Suprapubic skin (tissue), 4 donors: Measurements from ENCODE around the gene C5AR2. TPM values are rescaled to one million over a fixed set of nuclear protein-coding genes. Genes with fewer than 3 reads are reported as not detected.
"Not testable (repeated sequence)": the region's sequence is repeated elsewhere in the genome, so short reads cannot be mapped to it uniquely, and the experiment has no call there.

Experiments used
- DNase-seq, 2 donors: peaks; one replicate each; pipeline ENCODE4 v3.0.0-alpha.2; 2019; ENCODE audit warnings: low spot score in 2 of 2
- H3K27ac ChIP-seq: fragments of 200-600 bp; sonication (generic); one replicate; pipeline ENCODE4 v1.5.1; 2019
- H3K27me3 ChIP-seq: fragments of 200-600 bp; sonication (generic); one replicate; pipeline ENCODE4 v1.5.1; 2019
- H3K36me3 ChIP-seq: fragments of 200-600 bp; sonication (generic); one replicate; pipeline ENCODE4 v1.5.1; 2019
- H3K4me1 ChIP-seq: fragments of 200-600 bp; sonication (generic); one replicate; pipeline ENCODE4 v1.5.1; 2019
- H3K4me3 ChIP-seq: fragments of 200-600 bp; sonication (generic); one replicate; pipeline ENCODE4 v1.5.1; 2019; ENCODE audit warnings: mild to moderate bottlenecking
- H3K9me3 ChIP-seq: fragments of 200-600 bp; sonication (generic); one replicate; pipeline ENCODE4 v1.5.1; 2019
- EP300 ChIP-seq: sonication (generic); formaldehyde crosslinking; IDR thresholded peaks from one replicate; pipeline ENCODE4 v1.6.1; 2017; ENCODE audit warnings: antibody characterized with exemption
- POLR2A ChIP-seq, 2 donors: fragments of 450-650 bp; IDR thresholded peaks; one replicate each; pipeline ENCODE4 v1.6.1; 2017; ENCODE audit warnings: antibody characterized with exemption in 2 of 2, mild to moderate bottlenecking in 2 of 2, moderate library complexity in 2 of 2
- POLR2AphosphoS5 ChIP-seq, 3 donors: sonication (generic); formaldehyde crosslinking; IDR thresholded peaks; one replicate each; pipeline ENCODE4 v1.6.1; 2017; ENCODE audit warnings: antibody characterized with exemption in 3 of 3
- WGBS: methylation state at CpG from one replicate; pipeline ENCODE4 v1.1.5; 2018; 5-methylcytosine and 5-hydroxymethylcytosine counted together
- total RNA-seq, 4 donors: library from RNA; depleted of rRNA; stranded (reverse); fragments of >200 nt; gene quantifications; one replicate each; pipeline ENCODE4 v1.1.0, GENCODE V29; 2016
- TF ChIP-seq, protein P1 (sequence below), 2 donors: fragments of 200-600 bp in 1 of 2; fragments of 450-650 bp in 1 of 2; sonication (generic) in 1 of 2; IDR thresholded peaks; one replicate each; pipeline ENCODE4 v1.5.1; 2016 to 2019; ENCODE audit warnings: antibody characterized with exemption in 2 of 2, mild to moderate bottlenecking in 1 of 2, moderate library complexity in 1 of 2

C5AR2 gene
- total RNA-seq, 4 donors from 2014 or later, result 0.68 to 3.1 (median 1.5) TPM

DNA sequence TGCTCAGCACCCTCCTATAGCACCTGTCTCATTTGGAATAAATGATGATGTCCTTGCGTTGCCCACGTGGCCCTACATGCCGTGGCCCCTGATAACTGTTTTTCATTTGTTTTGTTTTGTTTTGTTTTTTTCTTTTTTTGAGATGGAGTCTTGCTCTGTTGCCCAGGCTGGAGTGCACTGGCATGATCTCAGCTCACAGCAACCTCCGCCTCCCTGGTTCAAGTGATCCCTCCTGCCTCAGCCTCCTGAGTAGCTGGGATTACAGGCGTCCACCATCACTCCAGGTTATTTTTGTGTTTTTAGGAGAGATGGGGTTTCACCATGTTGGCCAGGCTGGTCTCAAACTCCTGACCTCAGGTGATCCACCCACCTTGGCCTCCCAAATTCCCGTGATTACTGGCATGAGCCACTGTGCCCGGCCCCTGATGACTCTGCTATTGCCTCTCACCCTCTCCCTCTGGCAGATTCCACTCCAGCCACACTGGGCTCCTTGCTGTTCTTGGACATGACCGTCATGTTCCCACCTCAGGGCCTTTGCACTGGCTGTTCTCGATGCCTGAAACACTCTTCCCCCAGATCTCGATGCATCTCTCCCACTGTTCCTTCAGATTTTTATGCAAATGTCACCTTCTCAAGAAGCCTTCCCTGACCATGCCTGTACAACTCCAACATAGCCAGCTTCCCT lies 7.4 kb downstream of the C5AR2 start:
- Histone ChIP-seq H3K4me3 (no peak overlapping the region), H3K36me3 (peaks cover 7% of the 10 kb centered on the region), H3K27me3 (no peaks in the 10 kb centered on the region), H3K4me1 (peaks cover 15% of the 10 kb centered on the region), H3K27ac (no peak overlapping the region), H3K9me3 (no peaks in the 10 kb centered on the region)
- no peak for DNase-seq
- WGBS, result 83% methylated on average over 10 of the region's 10 CpGs
- TF ChIP-seq, protein P1, sequence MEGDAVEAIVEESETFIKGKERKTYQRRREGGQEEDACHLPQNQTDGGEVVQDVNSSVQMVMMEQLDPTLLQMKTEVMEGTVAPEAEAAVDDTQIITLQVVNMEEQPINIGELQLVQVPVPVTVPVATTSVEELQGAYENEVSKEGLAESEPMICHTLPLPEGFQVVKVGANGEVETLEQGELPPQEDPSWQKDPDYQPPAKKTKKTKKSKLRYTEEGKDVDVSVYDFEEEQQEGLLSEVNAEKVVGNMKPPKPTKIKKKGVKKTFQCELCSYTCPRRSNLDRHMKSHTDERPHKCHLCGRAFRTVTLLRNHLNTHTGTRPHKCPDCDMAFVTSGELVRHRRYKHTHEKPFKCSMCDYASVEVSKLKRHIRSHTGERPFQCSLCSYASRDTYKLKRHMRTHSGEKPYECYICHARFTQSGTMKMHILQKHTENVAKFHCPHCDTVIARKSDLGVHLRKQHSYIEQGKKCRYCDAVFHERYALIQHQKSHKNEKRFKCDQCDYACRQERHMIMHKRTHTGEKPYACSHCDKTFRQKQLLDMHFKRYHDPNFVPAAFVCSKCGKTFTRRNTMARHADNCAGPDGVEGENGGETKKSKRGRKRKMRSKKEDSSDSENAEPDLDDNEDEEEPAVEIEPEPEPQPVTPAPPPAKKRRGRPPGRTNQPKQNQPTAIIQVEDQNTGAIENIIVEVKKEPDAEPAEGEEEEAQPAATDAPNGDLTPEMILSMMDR (IDR thresholded peaks at IDR 0.05), result no peak
- TF ChIP-seq EP300 (no peak), POLR2AphosphoS5 (IDR thresholded peaks at IDR 0.05) (no peak), POLR2A (IDR thresholded peaks at IDR 0.05) (no peak)

DNA sequence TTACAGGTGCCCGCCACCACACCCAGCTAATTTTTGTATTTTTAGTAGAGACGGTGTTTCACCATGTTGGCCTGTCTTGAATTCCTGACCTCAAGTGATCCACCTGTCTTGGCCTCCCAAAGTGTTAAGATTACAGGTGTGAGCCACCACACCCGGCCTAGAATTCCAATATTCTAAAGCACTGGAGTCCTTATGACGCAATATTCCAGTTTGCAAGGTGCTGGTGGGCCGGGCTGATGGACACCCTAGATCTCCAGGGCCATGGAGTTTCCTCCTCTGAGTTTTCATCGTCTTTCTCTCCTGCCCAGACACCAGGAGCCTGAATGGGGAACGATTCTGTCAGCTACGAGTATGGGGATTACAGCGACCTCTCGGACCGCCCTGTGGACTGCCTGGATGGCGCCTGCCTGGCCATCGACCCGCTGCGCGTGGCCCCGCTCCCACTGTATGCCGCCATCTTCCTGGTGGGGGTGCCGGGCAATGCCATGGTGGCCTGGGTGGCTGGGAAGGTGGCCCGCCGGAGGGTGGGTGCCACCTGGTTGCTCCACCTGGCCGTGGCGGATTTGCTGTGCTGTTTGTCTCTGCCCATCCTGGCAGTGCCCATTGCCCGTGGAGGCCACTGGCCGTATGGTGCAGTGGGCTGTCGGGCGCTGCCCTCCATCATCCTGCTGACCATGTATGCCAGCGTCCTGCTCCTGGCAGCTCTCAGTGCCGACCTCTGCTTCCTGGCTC lies 8.7 kb downstream of the C5AR2 start:
- Histone ChIP-seq H3K27ac (no peak overlapping the region), H3K27me3 (no peaks in the 10 kb centered on the region), H3K4me3 (no peak overlapping the region), H3K9me3 (no peaks in the 10 kb centered on the region), H3K36me3 (peaks cover 7% of the 10 kb centered on the region), H3K4me1 (peaks cover 10% of the 10 kb centered on the region)
- DNase-seq, result no peak
- 95% methylated on average over 10 of the region's 29 CpGs for WGBS
- TF ChIP-seq POLR2AphosphoS5 (IDR thresholded peaks at IDR 0.05), result no peak

DNA sequence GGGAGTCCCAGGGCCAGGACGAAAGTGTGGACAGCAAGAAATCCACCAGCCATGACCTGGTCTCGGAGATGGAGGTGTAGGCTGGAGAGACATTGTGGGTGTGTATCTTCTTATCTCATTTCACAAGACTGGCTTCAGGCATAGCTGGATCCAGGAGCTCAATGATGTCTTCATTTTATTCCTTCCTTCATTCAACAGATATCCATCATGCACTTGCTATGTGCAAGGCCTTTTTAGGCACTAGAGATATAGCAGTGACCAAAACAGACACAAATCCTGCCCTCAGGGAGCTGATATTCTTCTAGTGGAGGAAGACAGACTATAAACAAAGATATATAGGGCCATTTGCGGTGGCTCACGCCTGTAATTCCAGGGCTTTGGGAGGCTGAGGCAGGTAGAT lies 9.8 kb downstream of the C5AR2 start:
- Histone ChIP-seq H3K4me1 (peaks cover 6% of the 10 kb centered on the region), H3K9me3 (no peaks in the 10 kb centered on the region), H3K27ac (no peak overlapping the region), H3K36me3 (peaks cover 7% of the 10 kb centered on the region), H3K4me3 (no peak overlapping the region), H3K27me3 (no peaks in the 10 kb centered on the region)
- 93% methylated on average over 4 of the region's 4 CpGs for WGBS
- TF ChIP-seq POLR2AphosphoS5 (IDR thresholded peaks at IDR 0.05) (no peak), POLR2A (IDR thresholded peaks at IDR 0.05) (no peak), EP300 (no peak)
- TF ChIP-seq, protein P1 (IDR thresholded peaks at IDR 0.05), result no peak
- DNase-seq, result no peak

DNA sequence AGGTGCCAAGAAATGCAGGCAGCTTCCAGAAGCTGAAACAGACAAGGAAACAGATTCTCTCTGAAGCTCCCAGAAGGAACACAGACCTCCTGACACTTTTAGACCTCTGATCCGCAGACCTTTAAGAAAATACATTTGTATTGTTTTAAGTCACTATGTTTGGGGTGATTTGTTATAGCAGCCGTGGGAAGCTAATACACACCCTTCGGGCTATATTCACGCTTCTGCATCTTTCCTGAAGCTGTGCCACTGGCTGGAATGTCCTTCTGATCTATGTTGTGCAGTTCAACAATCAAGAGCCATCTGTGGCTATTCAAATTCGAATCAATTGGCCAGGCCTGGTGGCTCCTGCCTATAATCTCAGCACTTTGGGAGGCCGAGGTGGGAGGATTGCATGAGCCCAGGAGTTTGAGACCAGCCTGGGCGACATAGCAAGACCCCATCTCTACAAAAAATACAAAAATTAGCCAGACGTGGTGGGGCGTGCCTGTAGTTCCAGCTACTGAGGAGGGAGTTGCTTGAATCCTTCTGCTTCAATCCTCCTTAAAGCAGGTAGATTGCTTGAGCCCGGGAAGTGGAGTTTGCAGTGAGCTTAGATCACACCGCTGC lies 11.3 kb downstream of the C5AR2 start:
- H3K4me3 ChIP-seq, result no peak overlapping the region
- H3K36me3 ChIP-seq, result peaks cover 7% of the 10 kb centered on the region
- H3K27me3 ChIP-seq, result no peaks in the 10 kb centered on the region
- no peaks in the 10 kb centered on the region for H3K4me1 ChIP-seq
- no peak overlapping the region for H3K27ac ChIP-seq
- DNase-seq, result no peak
- 89% methylated on average over 11 of the region's 11 CpGs for WGBS
- no peaks in the 10 kb centered on the region for H3K9me3 ChIP-seq
- TF ChIP-seq EP300, result no peak
- TF ChIP-seq POLR2AphosphoS5 (IDR thresholded peaks at IDR 0.05), result no peak
- no peak for TF ChIP-seq POLR2A (IDR thresholded peaks at IDR 0.05)
- TF ChIP-seq, protein P1 (IDR thresholded peaks at IDR 0.05), result no peak

DNA sequence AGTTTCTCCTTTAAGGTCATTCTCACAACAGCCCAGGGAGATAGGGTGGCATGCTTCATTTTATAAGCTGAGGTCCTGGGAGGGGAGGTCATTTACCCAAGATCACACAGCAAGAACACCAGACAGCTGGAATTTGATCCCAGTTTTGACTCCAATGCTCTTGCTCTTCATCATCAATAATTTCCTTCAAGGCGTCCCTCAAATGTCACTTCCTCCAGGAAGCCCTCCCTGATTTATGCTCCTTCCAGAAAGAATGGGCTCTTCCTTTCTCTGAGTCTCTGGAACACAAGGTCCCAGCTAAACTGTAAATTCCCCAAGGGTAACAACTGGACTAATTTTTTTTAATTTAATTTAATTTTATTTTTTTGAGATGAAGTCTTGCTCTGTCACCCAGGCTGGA lies 12.4 kb downstream of the C5AR2 start:
- no peak overlapping the region for H3K27ac ChIP-seq
- DNase-seq, result no peak
- no peaks in the 10 kb centered on the region for H3K27me3 ChIP-seq
- peaks cover 7% of the 10 kb centered on the region for H3K36me3 ChIP-seq
- TF ChIP-seq, protein P1 (IDR thresholded peaks at IDR 0.05), result no peak
- no peak for TF ChIP-seq POLR2A (IDR thresholded peaks at IDR 0.05)
- TF ChIP-seq POLR2AphosphoS5 (IDR thresholded peaks at IDR 0.05), result no peak
- H3K9me3 ChIP-seq, result no peaks in the 10 kb centered on the region
- H3K4me3 ChIP-seq, result no peak overlapping the region
- H3K4me1 ChIP-seq, result peaks cover 5% of the 10 kb centered on the region
- WGBS, result 77% methylated on average over 1 of the region's 1 CpG

DNA sequence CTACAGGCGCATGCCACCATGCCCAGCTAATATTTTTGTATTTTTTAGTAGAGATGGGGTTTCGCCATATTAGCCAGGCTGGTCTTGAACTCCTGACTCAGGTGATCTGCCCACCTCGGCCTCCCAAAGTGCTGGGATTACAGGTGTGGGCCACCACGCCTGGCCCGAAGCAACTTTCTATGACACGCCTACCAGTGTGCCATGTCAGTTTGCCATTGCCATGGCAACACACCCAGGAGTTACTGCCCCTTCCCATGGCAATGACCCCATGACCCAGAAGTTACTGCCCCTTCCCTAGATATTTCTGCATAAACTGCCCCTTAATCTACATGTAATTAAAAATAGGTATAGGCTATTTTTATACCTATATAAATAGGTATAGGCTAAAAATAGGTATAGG lies 14.0 kb downstream of the C5AR2 start:
- not testable (repeated sequence) for H3K9me3 ChIP-seq, H3K27ac ChIP-seq, DNase-seq, H3K4me3 ChIP-seq, H3K36me3 ChIP-seq, H3K27me3 ChIP-seq
- WGBS, result 90% methylated on average over 6 of the region's 6 CpGs
- peaks cover 17% of the 10 kb centered on the region for H3K4me1 ChIP-seq
